Panc1 (cell line): Measurements from ENCODE around the gene ATP9A.

Experiments used
- CTCF ChIP-seq: fragments of 450-650 bp; IDR thresholded peaks from 2 replicates; pipeline ENCODE4 v1.5.1; 2017; ENCODE audit warnings: mild to moderate bottlenecking
- POLR2AphosphoS5 ChIP-seq: IDR thresholded peaks from 2 replicates; pipeline ENCODE4 v1.6.1; 2012; ENCODE audit warnings: mild to moderate bottlenecking, low read depth, low read length, moderate library complexity
- SIN3A ChIP-seq: IDR thresholded peaks from 2 replicates; pipeline ENCODE4 v1.6.1; 2012; ENCODE audit warnings: low read depth, mild to moderate bottlenecking, low read length, moderate library complexity, borderline replicate concordance; ENCODE audit not compliant: insufficient read depth
- TCF7L2 ChIP-seq: IDR thresholded peaks from 2 replicates; pipeline ENCODE4 v1.6.1; 2011; ENCODE audit warnings: mild to moderate bottlenecking, low read depth, low read length, inconsistent platforms

GRCh38 chr20:51613580-51613979 lies 154.6 kb downstream of the ATP9A start:
- TF ChIP-seq POLR2AphosphoS5 (no peak), CTCF (no peak), TCF7L2 (no peak), SIN3A (no peak)
